Measurements from ENCODE around the gene AHSA1.

GRCh38 chr14:77502109-77502782 is 44.4 kb downstream of the AHSA1 start:
- TF ChIP-seq CTCF (IDR thresholded peaks at IDR 0.05) = no peak
- TF ChIP-seq POLR2A (IDR thresholded peaks at IDR 0.05) = no peak
